SKM-1 treated with dmso at 0.1 percent for 144 hours (cell line): ENCODE measurements around the gene CELF5.
"Not testable (repeated sequence)": the region's sequence is repeated elsewhere in the genome, so short reads cannot be mapped to it uniquely, and the experiment has no call there.

Experiments used
- DNase-seq: peaks from one replicate; lab custom pipeline; 2025; ENCODE audit not compliant: unreplicated experiment; lab: John Stamatoyannopoulos, UW

CELF5 gene

DNA sequence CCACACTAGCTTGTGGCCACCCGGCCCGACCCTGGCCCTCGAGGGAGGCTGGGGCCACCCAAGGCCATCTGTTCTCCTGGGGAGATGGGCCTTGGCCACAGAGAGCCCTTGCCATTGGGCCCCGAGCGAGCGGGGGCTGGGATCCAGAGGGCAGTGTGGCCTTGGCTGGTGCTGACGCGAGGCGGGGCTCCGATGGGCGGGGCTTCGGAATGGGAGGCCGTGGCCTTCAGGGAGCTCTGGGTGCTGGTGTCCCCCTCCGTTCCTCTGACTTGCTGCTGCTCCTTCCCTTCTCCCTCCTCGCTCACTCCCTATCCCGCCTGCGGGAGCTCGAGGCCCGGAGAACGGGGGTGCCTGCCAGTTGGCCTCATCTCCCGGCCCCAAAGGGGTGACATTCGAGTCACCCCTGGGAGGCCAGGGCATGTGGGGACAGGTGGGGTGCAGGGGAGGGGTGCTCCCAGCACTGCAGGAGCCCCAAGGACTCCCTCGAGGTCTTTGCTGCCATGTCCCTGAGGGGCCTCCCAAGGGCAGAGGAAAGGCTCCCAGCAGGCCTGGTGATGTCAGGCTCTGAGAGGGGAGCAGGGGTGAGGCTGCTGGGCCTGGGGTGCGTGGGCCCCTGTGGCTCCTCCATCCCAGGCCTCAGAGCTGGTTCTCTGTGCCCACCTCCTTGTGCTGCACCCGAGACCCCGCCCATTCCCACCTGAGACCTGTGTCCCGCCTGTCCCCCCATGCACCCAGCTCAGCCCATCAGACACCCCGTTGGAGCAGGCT is 34.6 kb upstream of the CELF5 start:
- no peak for DNase-seq

DNA sequence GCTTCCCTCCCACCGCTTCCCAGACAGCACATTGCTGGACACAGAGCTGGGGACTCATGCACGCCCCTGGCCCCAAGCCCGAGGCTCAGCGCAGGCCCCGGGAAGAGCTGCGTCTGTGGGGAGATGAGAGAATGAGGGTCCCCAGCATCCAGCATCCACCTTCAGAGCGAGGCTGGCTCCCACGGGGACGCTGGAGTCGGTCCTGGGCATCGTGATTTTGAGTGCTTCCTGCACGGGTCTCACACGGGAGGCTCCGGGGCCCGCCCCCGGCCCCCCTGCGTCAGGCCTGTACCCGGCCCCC is 34.0 kb upstream of the CELF5 start:
- DNase-seq = no peak

DNA sequence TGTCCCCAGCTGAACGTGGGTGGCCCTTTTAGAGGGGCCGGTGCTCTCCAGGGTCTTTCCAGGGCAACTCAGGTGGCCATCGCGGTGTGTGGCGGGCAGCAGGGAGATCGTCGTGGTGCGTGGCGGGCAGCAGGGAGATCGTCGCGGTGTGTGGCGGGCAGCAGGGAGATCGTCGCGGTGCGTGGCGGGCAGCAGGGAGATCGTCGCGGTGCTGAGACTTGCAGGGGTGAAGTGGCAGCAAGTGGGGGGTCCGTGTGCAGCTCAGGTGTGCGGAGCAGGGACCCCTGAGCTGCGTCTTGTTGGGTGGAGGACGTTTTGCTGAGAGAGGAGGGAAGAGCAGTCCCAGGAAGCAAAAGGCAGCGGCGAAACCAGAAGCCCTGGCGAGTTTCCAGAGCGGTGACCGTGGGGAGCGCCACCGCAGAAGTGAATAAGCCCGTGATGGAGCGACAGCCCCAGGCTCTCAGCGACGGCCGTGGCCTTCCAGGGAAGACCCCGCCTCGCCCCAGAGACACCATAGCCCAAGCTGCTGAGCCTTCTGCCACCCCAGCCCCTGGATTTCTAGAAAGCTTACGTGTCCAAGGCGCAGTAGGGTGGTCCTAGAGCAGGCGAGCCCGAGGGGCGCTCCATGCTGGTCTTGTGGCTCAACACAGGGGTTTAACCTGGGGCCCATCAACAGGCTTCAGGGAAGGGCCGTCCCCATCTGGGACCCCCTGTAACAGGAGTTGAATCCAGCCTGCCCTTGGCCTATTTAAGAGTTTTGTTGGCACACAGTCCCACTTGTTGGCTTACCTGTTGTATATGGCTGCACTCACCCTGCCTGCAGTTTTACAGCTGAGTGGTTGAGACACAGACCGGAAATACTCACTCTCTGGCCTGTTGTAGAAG is 33.3 kb upstream of the CELF5 start:
- DNase-seq = no peak

DNA sequence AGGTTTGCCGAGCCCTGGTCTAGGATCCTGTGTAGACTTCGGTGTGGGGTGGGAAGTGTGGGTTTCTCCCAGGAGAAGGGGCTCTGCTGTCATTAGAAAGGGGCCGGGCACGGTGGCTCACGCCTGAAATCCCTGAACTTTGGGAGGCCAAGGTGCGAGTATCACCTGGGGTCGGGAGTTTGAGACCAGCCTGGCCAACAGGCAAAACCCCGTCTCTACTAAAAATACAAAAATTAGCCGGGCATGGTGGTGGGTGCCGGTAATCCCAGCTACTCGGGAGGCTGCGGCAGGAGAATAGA is 32.7 kb upstream of the CELF5 start:
- not testable (repeated sequence) for DNase-seq

DNA sequence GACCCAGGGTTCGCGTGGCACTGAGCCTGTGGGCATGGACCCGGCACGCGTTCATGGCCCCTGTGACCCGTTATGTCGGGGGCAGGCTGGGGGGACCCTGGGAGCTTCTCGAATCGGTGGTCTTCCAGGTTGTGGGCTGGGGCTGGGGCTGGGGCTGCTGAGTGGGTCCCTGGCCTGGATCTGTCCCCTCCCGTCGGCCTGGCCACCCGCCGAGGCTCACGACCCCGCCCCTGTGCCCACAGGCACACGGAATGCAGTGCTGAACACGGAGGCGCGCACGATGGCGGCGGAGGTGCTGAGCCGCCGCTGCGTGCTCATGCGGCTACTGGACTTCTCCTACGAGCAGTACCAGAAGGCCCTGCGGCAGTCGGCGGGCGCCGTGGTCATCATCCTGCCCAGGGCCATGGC is 32.2 kb upstream of the CELF5 start:
- no peak for DNase-seq

DNA sequence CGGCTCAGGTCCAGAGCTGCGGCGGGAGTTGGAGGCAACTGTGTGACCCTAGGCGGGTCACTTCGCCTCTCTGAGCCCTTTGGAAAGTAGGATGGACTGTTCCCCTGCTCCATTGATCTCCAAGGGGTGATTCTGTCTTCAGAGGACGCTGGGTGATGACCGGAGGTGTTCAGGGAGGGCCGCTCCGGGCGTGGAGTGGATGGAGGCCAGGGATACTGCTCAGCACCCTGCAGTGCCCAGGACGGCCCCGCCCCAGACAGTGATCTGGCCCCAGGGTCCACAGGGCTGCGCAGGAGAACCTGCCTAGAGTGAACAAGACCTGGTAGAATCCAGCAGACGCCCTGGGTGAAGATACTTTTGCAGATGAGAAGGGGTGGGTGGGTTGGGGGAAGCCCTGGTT is 31.8 kb upstream of the CELF5 start:
- DNase-seq = no peak

DNA sequence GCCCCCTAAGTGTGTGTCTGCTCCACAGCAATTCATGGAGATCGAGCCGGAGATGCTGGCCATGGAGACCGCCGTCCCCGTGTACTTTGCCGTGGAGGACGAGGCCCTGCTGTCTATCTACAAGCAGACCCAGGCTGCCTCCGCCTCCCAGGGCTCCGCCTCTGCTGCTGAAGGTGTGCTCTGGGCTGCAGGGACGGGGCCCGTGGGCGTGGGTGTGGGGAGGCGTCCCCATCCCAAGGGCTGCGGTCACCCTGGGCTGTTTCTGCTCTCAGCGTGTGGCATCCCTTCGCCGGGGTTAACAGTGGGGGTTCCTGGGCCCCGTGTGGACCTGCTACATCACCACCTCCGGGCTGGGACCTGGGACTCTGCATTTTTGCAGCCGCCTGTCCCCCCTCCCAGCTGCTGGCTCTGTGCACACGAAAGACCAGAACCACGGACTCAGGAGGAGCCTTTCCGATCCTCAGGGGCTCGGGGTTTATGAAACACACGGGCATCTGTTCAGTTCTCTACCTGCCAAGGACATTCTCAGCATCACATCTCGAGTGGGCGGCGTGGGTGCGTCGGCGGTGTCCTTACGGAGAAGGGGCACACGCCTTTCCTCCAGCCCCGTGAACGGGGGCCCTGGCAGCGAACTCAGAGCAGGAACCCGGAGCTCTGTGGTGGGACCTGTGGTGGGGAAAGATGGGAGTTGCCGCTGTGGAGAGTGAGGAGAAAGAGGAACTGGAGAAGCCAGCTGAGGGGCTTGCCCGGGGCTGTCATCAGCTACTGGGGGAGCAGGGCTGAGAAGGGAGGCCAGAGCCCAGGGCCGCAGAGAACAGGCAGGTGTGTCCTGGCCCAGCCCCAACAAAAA is 31.0 kb upstream of the CELF5 start:
- DNase-seq = no peak

DNA sequence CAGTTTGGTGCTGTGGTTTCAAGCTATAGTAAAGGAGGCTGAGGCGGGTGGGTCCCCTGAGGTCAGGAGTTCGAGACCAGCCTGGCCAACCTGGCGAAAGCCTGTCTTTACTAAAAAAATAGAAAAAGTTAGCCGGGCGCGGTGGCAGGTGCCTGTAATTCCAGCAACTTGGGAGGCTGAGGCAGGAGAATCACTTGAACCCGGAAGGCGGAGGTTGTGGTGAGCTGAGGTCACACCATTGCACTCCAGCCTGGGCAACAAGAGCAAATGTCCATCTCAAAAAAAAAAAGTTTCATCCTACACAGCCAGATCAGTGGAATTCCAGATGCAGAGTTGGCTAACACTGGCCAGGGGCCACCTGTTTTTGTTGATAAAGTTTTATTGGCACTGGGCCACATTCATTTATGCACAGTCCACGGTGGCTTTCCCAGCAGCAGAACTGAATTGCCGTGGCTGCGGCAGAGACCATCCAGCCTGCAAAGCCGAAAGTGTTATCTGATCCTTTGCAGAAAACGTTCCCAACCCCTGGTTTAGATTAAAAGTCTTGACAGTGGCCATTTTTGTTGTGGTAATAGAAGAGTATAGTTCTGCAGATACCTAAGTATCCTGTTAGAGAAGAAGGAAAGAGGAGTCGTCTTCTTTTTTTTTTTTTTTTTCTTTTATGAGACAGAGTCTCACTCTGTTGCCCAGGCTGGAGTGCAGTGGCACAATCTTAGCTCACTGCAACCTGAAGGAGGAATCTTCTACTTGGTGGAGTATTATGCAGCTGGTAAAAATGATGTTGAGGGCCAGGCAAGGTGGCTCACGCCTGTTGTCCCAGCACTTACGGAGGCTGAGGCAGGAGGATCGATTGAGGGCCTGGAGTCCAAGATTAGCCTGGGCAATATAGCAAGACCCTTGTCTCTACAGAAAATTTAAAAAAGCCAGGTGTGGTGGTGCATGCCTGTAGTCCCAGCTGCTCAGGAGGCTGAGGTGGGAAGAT is 30.1 kb upstream of the CELF5 start:
- no peak for DNase-seq

DNA sequence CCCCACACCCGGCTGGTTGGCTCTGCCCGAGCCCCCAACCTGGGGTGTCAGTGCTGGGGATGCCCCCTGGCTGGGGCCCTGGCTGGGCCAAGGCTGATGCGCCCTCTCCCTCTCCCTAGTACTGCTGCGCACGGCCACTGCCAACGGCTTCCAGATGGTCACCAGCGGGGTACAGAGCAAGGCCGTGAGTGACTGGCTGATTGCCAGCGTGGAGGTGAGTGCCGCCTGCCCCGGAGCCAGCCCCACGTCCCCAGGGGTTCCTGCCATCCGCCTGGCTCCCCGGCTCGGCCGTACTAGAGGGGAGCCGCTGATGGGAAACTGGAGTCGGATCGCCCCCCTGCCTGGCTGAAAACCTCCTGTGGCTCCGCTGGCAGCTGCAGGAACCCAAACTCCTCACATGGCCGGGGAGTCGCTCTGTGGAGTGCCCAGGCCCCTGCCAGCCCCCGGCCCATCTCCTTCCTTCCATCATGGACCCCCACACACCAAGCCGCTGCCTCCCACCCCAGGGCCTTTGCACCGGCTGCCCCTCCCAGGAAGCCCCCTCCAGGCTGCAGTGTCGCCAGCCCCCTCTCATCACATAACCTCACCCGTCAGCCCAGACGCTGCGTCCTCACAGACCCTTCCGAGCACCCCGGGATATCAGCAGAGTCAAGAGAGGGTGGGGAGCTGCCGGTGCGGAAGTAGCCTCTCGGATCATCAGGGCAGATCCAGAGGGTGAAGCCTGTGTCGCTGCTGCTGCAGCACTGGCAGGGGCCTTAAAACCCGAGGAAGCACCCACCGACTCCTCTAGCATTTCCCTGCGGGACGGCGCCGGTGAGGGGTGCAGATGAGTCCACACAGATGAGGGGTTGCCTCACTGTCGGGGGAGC is 28.2 kb upstream of the CELF5 start:
- DNase-seq = no peak

DNA sequence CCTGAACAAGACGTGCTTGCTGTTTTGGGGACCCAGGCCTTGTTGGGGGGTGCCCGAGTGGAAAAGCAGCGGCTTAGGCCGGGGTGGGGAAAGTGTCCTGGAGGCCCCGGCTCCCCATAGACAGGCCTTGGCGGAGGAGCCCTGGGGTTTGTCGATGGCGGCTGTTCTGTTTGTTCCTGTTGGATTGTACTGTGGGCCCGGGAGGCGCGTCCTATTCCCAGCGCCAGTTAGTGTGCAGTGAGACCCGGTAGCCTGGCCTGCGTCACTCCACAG is 27.6 kb upstream of the CELF5 start:
- DNase-seq = no peak

DNA sequence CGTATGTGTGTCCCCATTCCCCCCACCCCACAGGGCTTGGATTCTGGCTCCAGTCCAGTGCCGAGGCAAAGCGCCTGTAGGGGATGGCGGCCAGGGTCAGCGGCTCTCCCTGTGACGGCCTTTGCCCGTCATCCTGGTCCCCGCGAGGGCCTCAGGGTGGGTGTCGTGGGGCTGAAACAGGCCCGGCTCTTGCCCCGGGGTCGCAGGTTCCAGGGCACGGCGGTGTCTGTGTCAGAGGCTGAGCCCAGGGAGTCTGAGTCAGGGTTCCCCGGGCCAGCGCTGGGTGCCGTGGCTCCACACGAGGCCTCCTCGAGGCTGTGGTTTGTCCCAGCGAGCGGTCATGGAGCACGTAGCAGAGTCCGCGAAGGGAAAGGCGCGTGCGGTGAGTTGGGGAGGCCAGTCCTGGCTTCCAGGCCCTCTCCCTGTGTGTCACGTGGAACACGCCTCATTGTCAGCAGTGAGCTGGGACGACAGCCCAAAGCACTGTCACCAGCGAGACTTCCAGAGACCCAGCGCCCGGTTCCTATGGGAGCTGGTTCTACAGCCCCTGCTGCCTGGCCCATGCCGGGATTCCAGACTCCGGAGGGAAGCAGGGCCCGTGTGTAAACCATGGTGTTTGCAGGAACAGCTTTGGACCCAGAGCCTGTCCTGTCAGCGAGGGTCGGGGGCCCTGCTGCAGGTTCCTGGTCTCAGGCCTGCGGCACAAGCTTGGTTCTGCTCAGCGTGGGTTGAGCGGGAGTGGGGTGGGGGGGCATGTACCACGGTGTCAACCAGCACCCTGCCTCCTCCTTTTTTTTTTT is 25.4 kb upstream of the CELF5 start:
- DNase-seq = no peak

DNA sequence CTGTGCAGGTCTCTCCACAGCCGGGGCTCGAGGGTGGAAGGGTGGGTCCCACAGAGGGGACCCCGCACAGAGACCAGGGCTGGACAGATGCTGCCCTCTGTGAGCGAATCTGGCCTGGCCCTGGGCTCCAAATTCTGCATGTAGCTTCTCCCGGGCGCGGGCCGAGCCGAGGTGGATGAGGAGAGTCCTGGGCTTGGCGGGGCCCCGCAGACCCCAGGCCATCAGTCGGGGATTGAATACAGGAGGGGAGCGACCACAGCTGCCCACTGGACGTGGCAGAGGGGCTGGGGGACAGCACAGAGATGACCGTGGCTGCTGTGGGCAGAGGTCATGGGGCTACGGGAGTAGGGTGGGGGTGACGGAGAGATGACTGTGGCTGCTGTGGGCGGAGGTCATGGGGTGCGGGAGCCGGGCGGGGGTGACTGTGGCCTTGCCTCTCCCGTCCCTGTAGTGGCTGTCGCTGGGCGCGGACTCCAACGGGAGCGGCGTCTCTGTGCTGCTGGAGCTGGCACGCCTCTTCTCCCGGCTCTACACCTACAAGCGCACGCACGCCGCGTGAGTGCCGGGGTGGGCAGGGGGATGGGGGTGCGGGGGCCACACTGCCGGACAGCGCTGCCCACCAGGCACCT is 23.3 kb upstream of the CELF5 start:
- no peak for DNase-seq

DNA sequence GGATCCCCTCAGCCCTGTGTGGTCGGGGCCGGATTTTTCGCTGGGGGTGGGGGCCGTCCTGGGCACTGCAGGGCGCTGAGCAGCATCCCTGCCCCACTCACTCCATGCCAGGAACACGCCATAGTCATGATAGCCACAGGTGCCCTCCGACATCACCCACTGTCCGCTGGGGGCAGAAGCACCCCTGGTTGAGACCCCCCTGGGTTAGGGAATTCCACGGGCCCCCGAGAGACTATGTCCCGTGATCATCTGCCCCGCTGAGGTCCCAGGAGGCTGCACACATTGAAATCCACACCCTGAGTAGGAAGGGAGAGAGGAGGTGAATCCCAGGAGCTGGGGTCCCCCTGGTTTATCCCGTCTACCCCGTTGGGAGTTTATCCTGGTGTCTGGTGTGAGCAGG is 22.6 kb upstream of the CELF5 start:
- DNase-seq = no peak

DNA sequence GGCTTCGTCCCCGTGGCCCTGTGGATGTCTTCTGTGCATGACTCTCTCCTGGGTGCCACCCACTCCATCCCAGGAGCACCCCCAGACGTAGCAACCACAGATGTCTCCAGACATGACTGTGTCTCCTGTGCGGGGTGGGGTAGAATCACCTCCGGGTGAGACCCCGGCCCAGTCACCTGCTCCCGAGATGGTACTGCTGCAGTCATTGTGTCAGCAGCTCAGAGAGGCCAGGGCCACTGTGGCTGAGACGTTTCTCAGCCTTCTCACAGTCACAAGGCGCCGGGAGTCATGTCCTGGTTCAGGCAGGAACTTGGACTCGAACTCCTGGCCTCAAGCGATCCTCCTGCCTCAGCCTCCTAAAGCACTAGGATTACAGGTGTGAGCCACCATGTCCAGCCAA is 22.1 kb upstream of the CELF5 start:
- no peak for DNase-seq

DNA sequence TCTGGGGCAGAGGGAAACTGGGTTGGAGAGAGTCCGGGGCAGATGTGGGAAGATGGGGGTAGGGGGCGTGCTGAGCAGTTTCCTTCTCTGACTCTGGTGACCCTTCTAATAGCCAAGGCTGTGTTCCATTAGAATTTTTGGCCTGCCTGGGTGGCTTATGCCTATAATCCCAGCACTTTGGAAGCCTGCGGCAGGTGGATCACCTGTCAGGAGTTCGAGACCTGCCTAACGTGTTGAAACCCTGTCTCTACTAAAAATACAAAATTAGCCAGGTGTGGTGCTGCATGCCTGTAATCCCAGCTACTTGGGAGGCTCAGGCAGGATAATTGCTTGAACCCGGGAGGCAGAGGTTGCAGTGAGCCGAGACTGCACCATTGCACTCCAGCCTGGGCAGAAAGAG is 21.6 kb upstream of the CELF5 start:
- not testable (repeated sequence) for DNase-seq

DNA sequence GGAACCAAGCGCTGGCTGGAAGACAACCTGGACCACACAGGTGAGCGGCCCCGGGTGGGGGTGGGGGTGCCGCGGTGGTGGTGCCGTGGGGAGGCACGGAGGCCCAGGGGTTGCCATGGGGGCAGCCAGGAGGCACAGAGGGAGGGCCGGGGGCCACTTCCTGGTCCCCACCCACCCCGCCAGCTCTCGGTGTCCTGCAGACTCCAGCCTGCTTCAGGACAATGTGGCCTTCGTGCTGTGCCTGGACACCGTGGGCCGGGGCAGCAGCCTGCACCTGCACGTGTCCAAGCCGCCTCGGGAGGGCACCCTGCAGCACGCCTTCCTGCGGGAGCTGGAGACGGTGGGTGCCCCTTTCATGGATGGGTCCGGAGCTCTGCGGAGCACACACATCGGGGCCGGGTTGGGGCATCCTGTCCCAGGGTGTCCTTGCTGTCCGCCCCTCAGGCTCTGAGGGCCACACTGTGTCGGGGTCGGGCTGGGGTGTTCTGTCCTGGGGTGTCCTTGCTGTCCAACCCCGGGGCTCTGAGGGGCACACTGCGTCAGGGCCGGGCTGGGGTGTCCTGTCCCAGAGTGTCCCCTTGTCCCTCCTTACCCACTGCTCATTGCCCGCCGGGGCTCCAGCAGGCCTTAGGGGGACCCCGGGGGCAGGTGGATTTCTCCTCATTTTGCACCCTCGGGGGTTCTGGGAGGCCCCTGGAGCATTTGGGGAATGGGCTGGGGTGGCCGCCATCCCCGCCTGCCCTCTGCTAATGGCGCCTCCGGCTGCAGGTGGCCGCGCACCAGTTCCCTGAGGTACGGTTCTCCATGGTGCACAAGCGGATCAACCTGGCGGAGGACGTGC is 20.4 kb upstream of the CELF5 start:
- DNase-seq = no peak

DNA sequence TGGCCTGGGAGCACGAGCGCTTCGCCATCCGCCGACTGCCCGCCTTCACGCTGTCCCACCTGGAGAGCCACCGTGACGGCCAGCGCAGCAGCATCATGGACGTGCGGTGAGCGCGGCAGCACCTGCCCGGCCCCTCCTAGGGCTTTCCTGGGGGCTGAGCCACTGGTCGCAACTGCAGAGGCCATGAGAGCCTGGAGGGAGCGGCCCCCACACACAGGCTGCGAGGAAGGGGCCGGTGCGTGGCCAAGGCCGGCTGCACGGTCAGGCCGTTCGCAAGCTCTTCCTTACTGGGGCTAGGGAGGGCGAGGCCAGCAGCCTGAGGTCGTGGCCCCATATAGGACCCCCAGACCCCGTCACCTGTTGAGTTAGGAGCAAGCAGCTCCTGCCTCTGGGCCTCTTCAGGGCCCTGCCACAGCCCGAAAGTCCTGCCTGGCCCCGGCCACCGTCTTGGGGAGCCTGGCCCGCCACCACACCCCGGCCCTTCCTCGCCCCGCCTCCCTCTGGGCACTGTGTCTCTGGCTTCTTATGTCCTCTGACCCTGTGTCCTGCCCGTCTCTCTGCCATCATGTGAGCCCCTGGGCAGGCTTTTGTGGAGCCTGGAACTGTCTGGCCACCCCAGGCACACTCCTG is 19.7 kb upstream of the CELF5 start:
- no peak for DNase-seq
